Hematopoietic multipotent progenitor cell treated with erythropoietin and hydrocortisone succinate and interleukin-3 and kit ligand, for 15 days (in vitro differentiated cells): ENCODE measurements around the gene PRRX1.

ENCODE experiments used
- DNase-seq: peaks from one replicate; pipeline ENCODE4 v3.0.0-alpha.2; 2015; ENCODE audit warnings: low spot score

The PRRX1 gene

GRCh38 chr1:170664093-170664827 is at the start of gene PRRX1:
TSS of gene PRRX1 (plus strand) at chr1:170664131. CDS start at chr1:170664219, 88 bp downstream.
- DNase-seq: no peak

DNA sequence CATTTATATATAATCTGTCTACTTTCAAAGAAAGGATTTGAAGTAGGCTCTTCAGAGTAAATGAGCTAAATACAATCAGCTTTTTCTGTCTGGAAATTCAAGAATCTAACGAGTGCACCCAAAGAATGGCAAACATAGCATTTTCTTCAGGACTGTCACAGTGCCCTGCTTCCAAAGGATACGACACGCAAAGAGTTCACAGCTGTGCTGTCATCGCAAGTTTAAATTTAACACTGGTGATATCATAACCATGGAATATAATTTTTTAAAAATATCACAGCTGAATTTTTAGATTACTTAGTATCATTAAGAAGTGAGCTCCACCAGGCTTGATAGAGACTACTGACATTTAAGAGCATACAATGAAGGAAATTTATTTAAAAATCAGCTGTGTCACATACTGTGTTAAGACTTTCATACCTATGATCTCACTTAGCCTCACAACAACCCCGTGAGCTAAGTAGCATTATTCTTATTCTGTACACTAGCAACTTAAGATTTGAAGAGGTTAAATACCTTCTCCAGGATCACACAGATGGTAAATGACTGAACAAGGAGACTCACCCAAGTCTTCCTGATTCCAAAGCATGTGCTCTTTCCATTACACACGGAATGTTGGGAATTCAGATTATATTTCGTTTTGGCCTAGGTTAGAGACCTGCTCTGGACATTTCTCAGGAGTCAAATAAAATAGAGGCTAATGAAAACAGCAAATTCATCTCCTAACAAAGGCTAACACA is 46.2 kb upstream of the PRRX1 start:
- no peak for DNase-seq

GRCh38 chr1:170618421-170618820 is 45.5 kb upstream of the PRRX1 start:
- no peak for DNase-seq

GRCh38 chr1:170619241-170620028 is 44.5 kb upstream of the PRRX1 start:
- DNase-seq: no peak

DNA sequence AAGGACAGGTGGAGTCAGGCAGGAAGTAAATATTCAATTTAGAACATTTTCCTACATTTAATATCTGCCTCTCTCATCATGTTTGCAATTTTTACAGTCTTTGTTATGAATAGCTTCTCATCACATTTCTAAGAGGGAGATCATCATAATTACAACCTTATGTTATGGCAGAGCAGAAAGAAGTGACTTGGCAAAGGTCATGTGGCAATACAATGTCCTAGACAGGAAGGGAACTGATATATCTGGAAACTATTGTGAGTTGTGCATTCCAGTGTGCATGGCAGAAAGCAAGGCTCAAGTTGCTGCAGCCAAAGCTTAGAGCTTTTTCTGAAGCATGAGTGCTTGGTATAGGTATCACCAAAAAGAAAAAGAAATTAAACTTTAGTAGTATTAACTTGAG is 43.8 kb upstream of the PRRX1 start:
- DNase-seq: no peak

DNA sequence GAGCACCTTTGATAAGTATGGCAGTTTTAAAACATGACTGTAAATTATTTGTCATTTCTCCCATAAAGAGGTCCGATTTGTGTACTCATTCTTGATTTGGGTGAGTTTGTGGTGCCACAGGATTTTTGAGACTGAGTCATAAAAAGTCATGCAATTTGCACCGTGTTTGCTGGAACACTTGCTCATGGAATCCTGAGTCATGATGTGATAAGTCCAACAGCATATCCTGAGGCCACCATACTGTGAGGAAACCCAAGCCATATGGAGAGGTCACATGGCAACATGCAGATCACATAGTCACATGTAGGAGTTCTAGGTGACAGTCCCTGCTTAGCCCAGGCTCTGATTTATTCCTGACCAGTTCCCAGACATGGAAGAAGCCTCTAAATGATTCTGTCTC is 40.8 kb upstream of the PRRX1 start:
- no peak for DNase-seq

- DNase-seq: no peak
Observed at GRCh38 chr1:170624146-170624545, 39.8 kb upstream of the PRRX1 start.

DNA sequence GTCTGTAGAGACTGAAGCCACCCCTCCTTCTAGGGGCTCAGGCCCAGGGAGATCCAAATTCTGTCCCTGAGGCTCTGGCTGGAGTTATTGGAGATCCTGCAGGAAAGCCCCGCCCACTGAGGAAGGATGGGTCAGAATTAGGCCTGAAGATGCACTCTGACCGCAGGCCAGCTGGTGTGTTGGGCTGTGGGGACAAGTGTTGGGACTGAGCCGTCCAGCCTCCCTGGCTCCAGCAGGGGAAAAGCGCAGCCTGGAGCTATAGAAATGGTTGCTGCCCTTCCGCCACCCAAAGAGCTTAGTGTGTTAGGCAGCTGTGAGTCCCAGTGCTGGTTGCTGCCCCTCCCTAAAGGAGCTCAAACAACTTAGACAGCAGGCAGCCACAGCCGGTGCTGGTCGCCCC is 33.0 kb upstream of the PRRX1 start:
- no peak for DNase-seq

DNA sequence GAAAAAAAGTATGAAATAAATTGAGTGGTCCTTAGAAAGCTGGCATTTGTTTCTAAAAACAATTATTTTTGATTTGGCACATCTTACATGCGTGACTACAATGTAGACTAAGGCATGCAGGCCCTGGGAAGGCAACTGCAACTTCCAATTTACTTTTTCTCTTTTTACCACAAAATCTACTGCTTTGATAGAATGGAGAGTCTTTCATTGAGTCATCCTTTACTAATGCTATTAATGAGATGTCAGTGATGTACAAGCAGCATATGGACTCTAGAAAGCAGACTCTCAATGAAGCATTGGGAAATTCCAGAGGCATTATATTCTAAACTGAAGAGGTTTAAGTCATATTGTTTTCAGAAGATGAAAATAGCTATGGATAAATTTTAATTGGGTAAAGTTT is 29.6 kb upstream of the PRRX1 start:
- DNase-seq: no peak

GRCh38 chr1:170634824-170635410 is 29.0 kb upstream of the PRRX1 start:
- DNase-seq: no peak

- no peak for DNase-seq
Observed at GRCh38 chr1:170640581-170640980, 23.4 kb upstream of the PRRX1 start.

DNA sequence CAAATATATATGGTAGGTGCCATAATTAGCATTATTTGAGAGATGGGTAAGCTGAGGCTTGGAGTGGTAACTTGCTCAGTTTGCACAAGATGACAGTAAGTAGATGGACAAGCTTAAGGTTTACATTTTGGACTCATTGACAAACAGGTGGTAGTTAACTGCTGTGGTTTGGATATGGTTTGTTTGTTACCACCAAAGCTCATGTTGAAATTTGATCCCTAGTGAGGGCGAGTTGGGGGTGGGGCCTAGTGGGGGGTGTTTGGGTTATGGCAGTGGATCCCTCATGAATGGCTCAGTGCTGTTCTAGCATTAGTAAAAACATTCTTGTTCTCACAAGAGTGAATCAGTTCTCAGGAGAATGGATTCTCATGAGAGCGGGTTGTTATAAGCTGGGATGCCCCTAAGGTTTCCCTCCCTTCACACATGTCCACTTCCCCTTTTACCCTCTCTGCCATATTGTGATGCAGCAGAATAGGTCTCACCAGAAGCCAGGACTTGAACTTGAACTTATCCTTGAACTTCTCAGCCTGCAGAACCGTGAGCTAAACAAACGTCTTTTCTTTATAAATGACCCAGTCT is 6.6 kb upstream of the PRRX1 start:
- no peak for DNase-seq

- DNase-seq: no peak
Observed at GRCh38 chr1:170659399-170660035, 4.4 kb upstream of the PRRX1 start.

DNA sequence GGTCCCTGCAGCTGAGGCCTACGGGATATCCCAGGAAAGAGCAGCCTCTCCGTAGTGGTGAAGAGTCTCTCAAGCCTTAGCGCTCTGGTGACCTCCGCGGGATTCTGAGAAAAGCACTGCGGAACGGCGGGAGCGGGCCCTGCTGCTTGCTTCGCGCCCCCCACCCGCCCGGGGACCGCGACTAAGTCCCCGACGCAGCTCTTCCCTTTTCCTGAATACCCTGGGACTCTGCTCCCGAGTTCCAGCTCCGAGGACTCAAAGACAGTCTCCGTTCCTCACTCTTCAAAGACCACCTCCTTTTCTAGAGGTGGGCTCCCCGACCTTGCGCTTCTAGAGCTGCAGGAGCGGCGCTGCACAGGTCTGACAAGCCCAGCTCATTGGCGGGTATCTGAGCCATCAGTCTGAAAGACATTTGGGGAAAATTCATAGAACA is 3.6 kb upstream of the PRRX1 start:
- DNase-seq: no peak

GRCh38 chr1:170660871-170661645 is 2.9 kb upstream of the PRRX1 start:
- DNase-seq: no peak

DNA sequence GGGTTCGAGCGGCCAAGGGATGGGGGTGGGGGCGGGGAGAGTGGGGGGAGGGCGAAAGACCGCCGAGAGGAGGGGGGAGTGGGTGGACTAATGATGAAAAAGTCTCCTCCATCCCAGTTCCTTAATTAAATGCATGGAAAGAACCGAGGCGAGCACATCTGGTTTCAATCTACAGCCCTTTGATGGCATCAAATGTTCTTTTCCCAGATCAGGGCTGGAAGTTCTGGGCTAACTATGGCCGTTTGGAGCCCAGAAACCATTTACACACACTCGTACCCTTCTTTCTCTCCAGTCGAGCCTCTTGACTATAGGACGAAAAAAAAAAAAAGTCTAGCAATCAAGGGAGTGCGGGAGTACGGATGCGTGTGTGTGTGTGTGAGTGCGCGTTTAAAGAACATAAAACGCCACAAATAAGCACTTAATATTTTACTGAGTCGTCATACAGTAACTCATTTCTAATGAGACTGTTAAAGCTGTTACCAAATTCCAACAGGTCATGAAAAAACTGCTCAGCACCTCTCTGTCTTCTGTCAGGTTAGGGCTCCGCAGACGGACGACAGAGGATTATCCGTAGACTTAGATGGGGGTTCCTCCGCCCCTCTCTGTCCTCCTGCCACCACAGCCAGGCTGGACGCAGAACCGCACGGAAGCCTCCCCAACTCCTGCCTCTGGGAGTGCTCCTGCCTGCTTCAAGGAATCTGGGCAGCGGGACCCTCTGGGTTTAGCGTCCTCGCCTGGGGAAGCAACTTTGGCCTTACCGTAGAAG is 2.1 kb upstream of the PRRX1 start:
- no peak for DNase-seq

DNA sequence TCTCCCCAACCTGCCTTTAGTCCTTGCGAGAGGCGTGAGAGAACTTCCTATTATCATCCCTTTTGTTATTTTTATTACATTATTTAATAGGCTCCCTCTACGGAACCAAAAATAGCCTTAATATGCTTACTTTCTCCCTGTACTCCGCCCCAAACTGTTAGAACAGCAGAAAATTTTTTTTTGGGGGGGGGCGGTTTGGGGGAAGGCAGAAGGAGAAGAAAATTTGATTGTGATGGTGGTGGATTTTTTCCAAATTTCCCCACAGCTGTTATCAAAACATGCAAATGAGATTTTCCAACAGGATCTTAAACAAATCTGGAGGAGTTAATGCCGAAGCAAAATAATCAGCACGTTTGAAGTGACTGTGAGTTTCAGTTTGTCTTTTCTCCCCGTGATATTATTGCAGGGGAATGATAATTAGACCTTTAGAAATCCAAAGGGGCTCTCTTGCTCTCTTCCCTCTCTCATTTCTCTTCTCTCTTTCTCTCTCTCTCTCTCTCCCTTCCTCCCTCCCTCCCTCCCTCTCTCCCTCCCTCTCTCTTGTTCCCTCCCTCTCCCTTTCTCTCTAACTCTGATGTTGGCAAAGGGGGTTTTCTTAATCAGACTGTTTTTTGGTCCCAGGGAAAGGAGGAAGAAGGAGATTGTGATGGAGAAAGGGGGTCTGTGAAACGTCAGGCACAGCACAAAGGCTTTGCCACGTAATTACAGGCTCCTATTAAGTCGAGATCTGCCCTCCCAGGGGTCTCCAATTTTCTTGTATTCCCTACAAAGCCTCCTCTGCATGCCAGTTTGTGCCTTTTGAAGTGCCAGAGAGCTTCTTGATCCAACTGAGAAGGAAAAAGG is 1.1 kb upstream of the PRRX1 start:
- no peak for DNase-seq

- no peak for DNase-seq
Observed at GRCh38 chr1:170663404-170664092, 383 bp upstream of the PRRX1 start.
